Gastroesophageal sphincter (tissue), 3 donors: ENCODE data around the gene PRIMPOL.

Experiments used
- CTCF ChIP-seq, 4 experiments: fragments of 200-600 bp in 2 of 4; fragments of 450-650 bp in 2 of 4; sonication (generic) in 1 of 4; IDR thresholded peaks; one replicate each; pipeline ENCODE4 v1.5.1; 2017 to 2019; ENCODE audit warnings: antibody characterized with exemption in 4 of 4, mild to moderate bottlenecking in 2 of 4, moderate library complexity in 2 of 4
- EP300 ChIP-seq: sonication (generic); formaldehyde crosslinking; IDR thresholded peaks from one replicate; pipeline ENCODE4 v1.6.1; 2017; ENCODE audit warnings: antibody characterized with exemption, mild to moderate bottlenecking
- POLR2A ChIP-seq, 2 donors: fragments of 450-650 bp; IDR thresholded peaks; one replicate each; pipeline ENCODE4 v1.6.1; 2017; ENCODE audit warnings: antibody characterized with exemption in 2 of 2, mild to moderate bottlenecking in 2 of 2, moderate library complexity in 1 of 2
- POLR2AphosphoS5 ChIP-seq: sonication (generic); formaldehyde crosslinking; IDR thresholded peaks from one replicate; pipeline ENCODE4 v1.6.1; 2017; ENCODE audit warnings: antibody characterized with exemption

DNA sequence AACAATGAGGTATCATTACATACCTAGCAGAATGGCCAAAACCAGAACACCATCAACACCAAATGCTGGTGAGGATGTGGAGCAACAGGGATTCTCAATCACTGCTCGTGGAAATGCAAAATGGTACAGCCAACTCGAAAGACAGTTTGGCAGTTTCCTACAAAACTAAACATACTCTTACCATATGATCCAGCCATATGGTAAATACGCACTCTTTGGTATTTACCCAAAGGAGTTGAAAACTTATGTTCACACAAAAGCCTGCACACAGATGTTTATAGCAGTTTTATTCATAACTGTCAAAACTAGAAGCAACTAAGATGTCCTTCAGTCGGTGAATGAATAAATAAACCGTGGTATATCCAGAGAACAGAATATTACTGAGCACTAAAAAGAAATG is 8.1 kb upstream of the PRIMPOL start:
- TF ChIP-seq POLR2A (IDR thresholded peaks at IDR 0.05) (no peak), CTCF (IDR thresholded peaks at IDR 0.05) (no peak), POLR2AphosphoS5 (no peak), EP300 (no peak)
